Panc1 (cell line): ENCODE data around the gene PRKCB. TPM values are rescaled to one million over a fixed set of nuclear protein-coding genes. Genes with fewer than 3 reads are reported as not detected.

Source experiments
- ATAC-seq: fragments of 200-7000 bp; cut with Tn5 transposase; 2 replicates; pipeline ENCODE4 v1.9.1; 2020; ENCODE audit warnings: mild to moderate bottlenecking, moderate library complexity
- BruUV-seq: library from RNA; stranded (reverse); fragments of 400-500 nt; replicated peaks from 2 replicates; lab custom pipeline; 2021; lab: Mats Ljungman, UMichigan
- CTCF ChIA-PET: fragments of 300-600 bp; sonication (Branson Sonifier 250); formaldehyde crosslinking; loops from one replicate; lab custom pipeline; 2022; ENCODE audit warnings: antibody characterized with exemption; lab: Charles Lee
- POLR2A ChIA-PET: fragments of 300-600 bp; sonication (Branson Sonifier 250); formaldehyde crosslinking; loops from one replicate; lab custom pipeline; 2022; ENCODE audit warnings: antibody characterized with exemption; lab: Charles Lee
- DNase-seq: peaks from one replicate; pipeline ENCODE4 v3.0.0-alpha.2; 2010; ENCODE audit warnings: low read depth, low spot score
- H3K27ac ChIP-seq: 2 replicates; pipeline ENCODE4 v1.5.1; 2011; ENCODE audit warnings: mild to moderate bottlenecking, low read length, inconsistent platforms
- H3K27me3 ChIP-seq: fragments of 200-500 bp; sonication (Bioruptor generic); 2 replicates; pipeline ENCODE4 v1.6.0; 2014; ENCODE audit warnings: low read length, inconsistent platforms; ENCODE audit not compliant: control insufficient read depth, insufficient read depth
- H3K36me3 ChIP-seq: fragments of 200-500 bp; sonication (Bioruptor generic); 2 replicates; pipeline ENCODE4 v1.5.1; 2014; ENCODE audit warnings: inconsistent platforms, mild to moderate bottlenecking, low read length, moderate library complexity; ENCODE audit not compliant: control insufficient read depth, insufficient read depth
- H3K4me1 ChIP-seq: 2 replicates; pipeline ENCODE4 v1.5.1; 2011; ENCODE audit warnings: inconsistent platforms, mild to moderate bottlenecking, low read length, moderate library complexity; ENCODE audit not compliant: control insufficient read depth, insufficient read depth
- H3K4me3 ChIP-seq, 2 experiments: 2 replicates each; pipeline ENCODE4 v1.5.1; 2011 to 2012; ENCODE audit warnings: low read depth in 2 of 2, low read length in 2 of 2, mild to moderate bottlenecking in 2 of 2, inconsistent platforms in 1 of 2, moderate library complexity in 1 of 2
- H3K9me3 ChIP-seq: fragments of 200-500 bp; sonication (Bioruptor generic); 2 replicates; pipeline ENCODE4 v1.5.1; 2014; ENCODE audit warnings: low read depth, mild to moderate bottlenecking, inconsistent platforms, low read length, moderate library complexity; ENCODE audit not compliant: control insufficient read depth, insufficient read depth
- CTCF ChIP-seq: fragments of 450-650 bp; IDR thresholded peaks from 2 replicates; pipeline ENCODE4 v1.5.1; 2017; ENCODE audit warnings: mild to moderate bottlenecking
- POLR2AphosphoS5 ChIP-seq: IDR thresholded peaks from 2 replicates; pipeline ENCODE4 v1.6.1; 2012; ENCODE audit warnings: mild to moderate bottlenecking, low read depth, low read length, moderate library complexity
- SIN3A ChIP-seq: IDR thresholded peaks from 2 replicates; pipeline ENCODE4 v1.6.1; 2012; ENCODE audit warnings: low read depth, mild to moderate bottlenecking, low read length, moderate library complexity, borderline replicate concordance; ENCODE audit not compliant: insufficient read depth
- TCF7L2 ChIP-seq: IDR thresholded peaks from 2 replicates; pipeline ENCODE4 v1.6.1; 2011; ENCODE audit warnings: mild to moderate bottlenecking, low read depth, low read length, inconsistent platforms
- in situ Hi-C: cut with HindIII; loops from 2 replicates; pipeline ENCODE4 v1.10.0; 2016; ENCODE audit warnings: low sequenced_read_pairs, low pct_unique_long_range_greater_than_20kb
- intact Hi-C: fragments of 100-400 bp; cut with micrococcal nuclease; formaldehyde crosslinking; loops from one replicate; pipeline ENCODE4 v1.10.0; 2022; ENCODE audit not compliant: unreplicated experiment
- total RNA-seq: library from RNA; stranded (reverse); gene quantifications from one replicate; pipeline ENCODE4 v1.2.1, GENCODE V29; 2021; ENCODE audit not compliant: unreplicated experiment
- TF ChIP-seq, protein P1 (sequence below), 2 experiments: IDR thresholded peaks; 2 replicates each; pipeline ENCODE4 v1.6.1; 2011 to 2012; ENCODE audit warnings: low read depth in 2 of 2, control low read depth in 1 of 2, low read length in 1 of 2, mild to moderate bottlenecking in 1 of 2, moderate library complexity in 1 of 2; ENCODE audit not compliant: insufficient read depth in 1 of 2

The PRKCB gene
- total RNA-seq, 1 experiment from 2014 or later: 0.41 TPM

DNA sequence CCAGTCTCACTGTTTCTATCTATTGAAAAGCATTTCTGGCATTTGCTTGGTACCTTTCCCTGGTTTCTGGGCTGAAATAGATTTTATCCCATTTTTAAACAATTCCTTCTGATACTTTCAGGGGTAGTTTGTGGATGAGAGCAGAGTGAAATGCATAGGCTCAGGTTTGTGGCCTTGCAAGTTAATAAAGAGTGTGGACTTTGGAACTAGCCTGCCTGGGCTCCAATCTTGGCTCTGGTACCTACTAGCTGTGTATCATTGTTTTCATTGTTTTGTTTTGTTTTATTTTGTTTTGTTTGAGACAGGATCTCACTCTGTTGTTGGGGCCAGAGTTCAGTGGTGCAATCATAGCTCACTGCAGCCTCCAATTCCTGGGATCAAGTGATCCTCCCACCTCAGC is 175.5 kb downstream of the PRKCB start:
- Histone ChIP-seq H3K9me3 (no peaks in the 10 kb centered on the region), H3K27ac (no peak overlapping the region), H3K4me3 (no peak overlapping the region), H3K27me3 (no peaks in the 10 kb centered on the region), H3K4me1 (no peaks in the 10 kb centered on the region), H3K36me3 (no peaks in the 10 kb centered on the region)
- DNase-seq: no peak
- BruUV-seq: no TSS peak
- ChIA-PET POLR2A (no interaction called here), CTCF (no interaction called here)
- TF ChIP-seq, protein P1, sequence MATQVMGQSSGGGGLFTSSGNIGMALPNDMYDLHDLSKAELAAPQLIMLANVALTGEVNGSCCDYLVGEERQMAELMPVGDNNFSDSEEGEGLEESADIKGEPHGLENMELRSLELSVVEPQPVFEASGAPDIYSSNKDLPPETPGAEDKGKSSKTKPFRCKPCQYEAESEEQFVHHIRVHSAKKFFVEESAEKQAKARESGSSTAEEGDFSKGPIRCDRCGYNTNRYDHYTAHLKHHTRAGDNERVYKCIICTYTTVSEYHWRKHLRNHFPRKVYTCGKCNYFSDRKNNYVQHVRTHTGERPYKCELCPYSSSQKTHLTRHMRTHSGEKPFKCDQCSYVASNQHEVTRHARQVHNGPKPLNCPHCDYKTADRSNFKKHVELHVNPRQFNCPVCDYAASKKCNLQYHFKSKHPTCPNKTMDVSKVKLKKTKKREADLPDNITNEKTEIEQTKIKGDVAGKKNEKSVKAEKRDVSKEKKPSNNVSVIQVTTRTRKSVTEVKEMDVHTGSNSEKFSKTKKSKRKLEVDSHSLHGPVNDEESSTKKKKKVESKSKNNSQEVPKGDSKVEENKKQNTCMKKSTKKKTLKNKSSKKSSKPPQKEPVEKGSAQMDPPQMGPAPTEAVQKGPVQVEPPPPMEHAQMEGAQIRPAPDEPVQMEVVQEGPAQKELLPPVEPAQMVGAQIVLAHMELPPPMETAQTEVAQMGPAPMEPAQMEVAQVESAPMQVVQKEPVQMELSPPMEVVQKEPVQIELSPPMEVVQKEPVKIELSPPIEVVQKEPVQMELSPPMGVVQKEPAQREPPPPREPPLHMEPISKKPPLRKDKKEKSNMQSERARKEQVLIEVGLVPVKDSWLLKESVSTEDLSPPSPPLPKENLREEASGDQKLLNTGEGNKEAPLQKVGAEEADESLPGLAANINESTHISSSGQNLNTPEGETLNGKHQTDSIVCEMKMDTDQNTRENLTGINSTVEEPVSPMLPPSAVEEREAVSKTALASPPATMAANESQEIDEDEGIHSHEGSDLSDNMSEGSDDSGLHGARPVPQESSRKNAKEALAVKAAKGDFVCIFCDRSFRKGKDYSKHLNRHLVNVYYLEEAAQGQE (IDR thresholded peaks at IDR 0.05; ENCODE audit: insufficient read depth in 1 of 2, low read depth in 2 of 2, low read length in 1 of 2): no peak
- TF ChIP-seq SIN3A: no peak
- no peak for TF ChIP-seq CTCF
- no peak for TF ChIP-seq POLR2AphosphoS5
- intact Hi-C loops: loop anchor here (5.0 kb wide), 1 partner anchor 274 kb away; no protein-coding TSS in a partner anchor
- in situ Hi-C loops: no loop called here
- ATAC-seq: no peak

DNA sequence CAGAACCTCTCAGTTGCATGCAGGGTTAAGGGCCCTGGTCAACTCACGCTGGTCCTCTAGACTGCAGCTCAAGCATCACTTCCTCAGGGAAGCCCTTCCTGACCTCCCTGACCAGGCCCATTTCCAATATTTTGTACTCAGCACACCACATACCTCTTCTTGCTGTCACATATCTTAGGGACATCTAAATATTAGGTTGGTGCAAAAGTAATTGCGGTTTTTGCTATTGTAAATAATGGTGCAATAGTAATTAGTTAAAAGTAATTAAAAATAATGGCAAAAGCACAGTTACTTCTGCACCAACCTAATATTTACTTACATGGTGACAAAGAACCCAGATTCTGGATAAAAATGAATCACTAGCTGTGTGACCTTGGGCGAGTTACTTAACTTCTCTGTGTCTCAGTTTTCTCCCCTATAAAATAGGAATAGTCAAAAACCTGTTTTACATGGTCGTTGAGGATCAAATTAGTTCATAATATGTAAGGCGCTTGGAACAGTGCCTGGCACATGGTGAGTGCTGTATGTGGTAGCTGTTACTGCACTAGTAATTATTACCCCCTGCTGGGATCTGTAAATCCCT is 177.4 kb downstream of the PRKCB start:
- H3K27me3 ChIP-seq: no peaks in the 10 kb centered on the region
- BruUV-seq: no TSS peak
- ATAC-seq (no peak), DNase-seq (no peak)
- CTCF ChIA-PET: no interaction called here
- no peak overlapping the region for H3K27ac ChIP-seq
- TF ChIP-seq SIN3A (no peak), TCF7L2 (no peak), POLR2AphosphoS5 (no peak), CTCF (no peak)
- TF ChIP-seq, protein P1 (IDR thresholded peaks at IDR 0.05; ENCODE audit: insufficient read depth in 1 of 2, low read depth in 2 of 2, low read length in 1 of 2): no peak
- H3K4me3 ChIP-seq: no peak overlapping the region
- H3K36me3 ChIP-seq: no peaks in the 10 kb centered on the region
- no peaks in the 10 kb centered on the region for H3K9me3 ChIP-seq
- intact Hi-C loops: loop anchor here (5.0 kb wide), 1 partner anchor 276 kb away; no protein-coding TSS in a partner anchor
- in situ Hi-C loops: no loop called here
- H3K4me1 ChIP-seq: no peaks in the 10 kb centered on the region
- POLR2A ChIA-PET: no interaction called here
